ENCODE results near the gene PGBD4. TPM values are rescaled to one million over a fixed set of nuclear protein-coding genes. Genes with fewer than 3 reads are reported as not detected.

PGBD4 gene
- polyA plus RNA-seq (ENCODE audit: insufficient read length in 10 of 10), result 1 to 10 TPM; 1.3 to 2.3 (median 1.5) TPM
- long read RNA-seq, donor 1, full-length matches to known transcripts, result 1 of 1 reads
- long read RNA-seq, donor 1, partial matches to known transcripts, result 0 of 1 reads
- long read RNA-seq, donor 1, other reads (novel, unspliced or antisense), result 0 of 1 reads
- long read RNA-seq, donor 2, full-length matches to known transcripts, result 1 of 1 reads
- long read RNA-seq, donor 2, partial matches to known transcripts, result 0 of 1 reads
- long read RNA-seq, donor 2, other reads (novel, unspliced or antisense), result 0 of 1 reads
- long read RNA-seq, donor 3, full-length matches to known transcripts, result 1 of 1 reads
- long read RNA-seq, donor 3, partial matches to known transcripts, result 0 of 1 reads
- long read RNA-seq, donor 3, other reads (novel, unspliced or antisense), result 0 of 1 reads
- long read RNA-seq, donor 4, full-length matches to known transcripts, result 2 of 2 reads
- long read RNA-seq, donor 4, partial matches to known transcripts, result 0 of 2 reads
- long read RNA-seq, donor 4, other reads (novel, unspliced or antisense), result 0 of 2 reads
- long read RNA-seq, donor 5, full-length matches to known transcripts, result 3 of 3 reads
- long read RNA-seq, donor 5, partial matches to known transcripts, result 0 of 3 reads
- long read RNA-seq, donor 5, other reads (novel, unspliced or antisense), result 0 of 3 reads
- long read RNA-seq, donor 6, result 0 reads
- long read RNA-seq, donor 7, full-length matches to known transcripts, result 1 of 1 reads
- long read RNA-seq, donor 7, partial matches to known transcripts, result 0 of 1 reads
- long read RNA-seq, donor 7, other reads (novel, unspliced or antisense), result 0 of 1 reads
- long read RNA-seq, donor 8, result 0 reads
- long read RNA-seq, donor 9, result 0 reads

- peak; percentile 99 to 100 (median 99) for DNase-seq
Observed at GRCh38 chr15:34101366-34102174, at the start of gene PGBD4, which contains the start of gene EMC7. PGBD4 (plus strand) TSS chr15:34102083; CDS start chr15:34102532, 449 bp downstream. EMC7 (minus strand) TSS chr15:34101862; CDS start chr15:34101839, 23 bp downstream.

- DNase-seq, result no peak
Observed at GRCh38 chr15:34054081-34054707, 47.7 kb upstream of the PGBD4 start.

- DNase-seq, result peak in 1 of 3 donors; percentile 78
Observed at GRCh38 chr15:34055868-34056595, 45.9 kb upstream of the PGBD4 start.

GRCh38 chr15:34056911-34057310 is 45.0 kb upstream of the PGBD4 start:
- DNase-seq, result no peak

- DNase-seq, result no peak
Observed at GRCh38 chr15:34059476-34059875, 42.4 kb upstream of the PGBD4 start.

- DNase-seq, result no peak
Observed at GRCh38 chr15:34059946-34060345, 41.9 kb upstream of the PGBD4 start.

- no peak for DNase-seq
Observed at GRCh38 chr15:34064438-34064837, 37.4 kb upstream of the PGBD4 start.

GRCh38 chr15:34065261-34065660 is 36.6 kb upstream of the PGBD4 start:
- DNase-seq, result no peak

- DNase-seq, result no peak
Observed at GRCh38 chr15:34065941-34066340, 35.9 kb upstream of the PGBD4 start.

- DNase-seq, result no peak
Observed at GRCh38 chr15:34070003-34070402, 31.9 kb upstream of the PGBD4 start.

- DNase-seq, result no peak
Observed at GRCh38 chr15:34076785-34077184, 25.1 kb upstream of the PGBD4 start.

- no peak for DNase-seq
Observed at GRCh38 chr15:34078900-34079299, 23.0 kb upstream of the PGBD4 start.

- DNase-seq, result no peak
Observed at GRCh38 chr15:34079904-34080303, 22.0 kb upstream of the PGBD4 start.

GRCh38 chr15:34084086-34084485 is 17.8 kb upstream of the PGBD4 start:
- no peak for DNase-seq

GRCh38 chr15:34085746-34086145 is 16.1 kb upstream of the PGBD4 start:
- no peak for DNase-seq

GRCh38 chr15:34099914-34100313 is 2.0 kb upstream of the PGBD4 start:
- DNase-seq, result no peak

- no peak for DNase-seq
Observed at GRCh38 chr15:34102175-34102925, 467 bp downstream of the PGBD4 start.

GRCh38 chr15:34106423-34106822 is 4.5 kb downstream of the PGBD4 start:
- DNase-seq, result no peak

GRCh38 chr15:34107315-34107714 is 5.4 kb downstream of the PGBD4 start:
- no peak for DNase-seq
